GM23338 (cell line): ENCODE data around the gene SYT11. TPM values are rescaled to one million over a fixed set of nuclear protein-coding genes. Genes with fewer than 3 reads are reported as not detected.

Experiments
- ATAC-seq: fragments of 200-7000 bp; cut with Tn5 transposase; 3 replicates; pipeline ENCODE4 v1.9.1; 2020
- DNase-seq: peaks from one replicate; pipeline ENCODE4 v3.0.0-alpha.2; 2015; ENCODE audit warnings: low spot score
- H2AFZ ChIP-seq: fragments of 200-600 bp; sonication (generic); 2 replicates; pipeline ENCODE4 v1.8.0; 2016; ENCODE audit warnings: antibody characterized with exemption, mild to moderate bottlenecking, moderate library complexity
- H3F3A ChIP-seq: fragments of 200-600 bp; sonication (generic); replicated peaks from 2 replicates; pipeline ENCODE4 v1.8.0; 2017; ENCODE audit warnings: antibody characterized with exemption, mixed run types, low read depth
- H3K27ac ChIP-seq: fragments of 200-600 bp; sonication (generic); 2 replicates; pipeline ENCODE4 v1.6.1; 2016; ENCODE audit warnings: low read depth
- H3K27me3 ChIP-seq: fragments of 200-600 bp; sonication (generic); 2 replicates; pipeline ENCODE4 v1.8.0; 2016; ENCODE audit warnings: mild to moderate bottlenecking, mixed run types, moderate library complexity; ENCODE audit not compliant: insufficient read depth
- H3K36me3 ChIP-seq: fragments of 200-600 bp; sonication (generic); 2 replicates; pipeline ENCODE4 v1.8.0; 2016; ENCODE audit warnings: mild to moderate bottlenecking; ENCODE audit not compliant: insufficient read depth
- H3K4me1 ChIP-seq: fragments of 200-600 bp; sonication (generic); 2 replicates; pipeline ENCODE4 v1.8.0; 2016; ENCODE audit warnings: mild to moderate bottlenecking, moderate library complexity; ENCODE audit not compliant: insufficient read depth
- H3K4me2 ChIP-seq: fragments of 200-600 bp; sonication (generic); 2 replicates; pipeline ENCODE4 v1.7.1; 2017; ENCODE audit warnings: mixed run types
- H3K4me3 ChIP-seq: fragments of 200-600 bp; sonication (generic); 2 replicates; pipeline ENCODE4 v1.6.1; 2016; ENCODE audit warnings: mixed run types
- H3K79me2 ChIP-seq: fragments of 200-600 bp; sonication (generic); replicated peaks from 2 replicates; pipeline ENCODE4 v1.8.0; 2017; ENCODE audit warnings: mild to moderate bottlenecking; ENCODE audit not compliant: insufficient read depth
- H3K9me2 ChIP-seq: fragments of 200-600 bp; sonication (generic); 2 replicates; pipeline ENCODE4 v1.8.0; 2017; ENCODE audit not compliant: insufficient read depth
- H4K20me1 ChIP-seq: fragments of 200-600 bp; sonication (generic); replicated peaks from 2 replicates; pipeline ENCODE4 v1.8.0; 2017; ENCODE audit warnings: mild to moderate bottlenecking; ENCODE audit not compliant: insufficient read depth
- H3K27ac Mint-ChIP-seq: 2 replicates; pipeline ENCODE4 v1.8.0; 2020; ENCODE audit warnings: inconsistent platforms, mild to moderate bottlenecking, moderate library complexity, mixed read lengths
- H3K27me3 Mint-ChIP-seq: 3 replicates; pipeline ENCODE4 v1.8.0; 2022; ENCODE audit warnings: low read depth, mild to moderate bottlenecking, moderate library complexity, mixed read lengths, inconsistent platforms; ENCODE audit not compliant: insufficient read depth, poor library complexity
- H3K36me3 Mint-ChIP-seq: 3 replicates; pipeline ENCODE4 v1.8.0; 2021; ENCODE audit warnings: low read depth, mild to moderate bottlenecking, inconsistent platforms, moderate library complexity, mixed read lengths
- H3K4me1 Mint-ChIP-seq: 3 replicates; pipeline ENCODE4 v1.8.0; 2020; ENCODE audit warnings: mild to moderate bottlenecking, inconsistent platforms, mixed read lengths
- H3K4me3 Mint-ChIP-seq: 3 replicates; pipeline ENCODE4 v1.8.0; 2021; ENCODE audit warnings: moderate library complexity, mild to moderate bottlenecking, inconsistent platforms, mixed read lengths
- H3K9me3 Mint-ChIP-seq: 3 replicates; pipeline ENCODE4 v1.8.0; 2020; ENCODE audit warnings: moderate library complexity, mild to moderate bottlenecking, inconsistent platforms, mixed read lengths
- EZH2 ChIP-seq: fragments of 200-600 bp; sonication (generic); IDR thresholded peaks from one replicate; pipeline ENCODE4 v1.8.0; 2017; ENCODE audit warnings: antibody characterized with exemption, mild to moderate bottlenecking, low read depth; ENCODE audit not compliant: unreplicated experiment
- STAT1 ChIP-seq: IDR thresholded peaks from one replicate; pipeline ENCODE4 v1.6.1; 2016; ENCODE audit warnings: antibody characterized with exemption; ENCODE audit not compliant: unreplicated experiment
- polyA plus RNA-seq: library from polyadenylated mRNA; unstranded; fragments of >200 nt; fragmentation: Nextera tagmentation; extraction: Ambion mirVana; gene quantifications from 2 replicates; pipeline ENCODE4 v1.2.1, GENCODE V29; 2016
- total RNA-seq: library from RNA; depleted of rRNA; stranded (reverse); fragments of >200 nt; shearing (Covaris generic); gene quantifications from 2 replicates; pipeline ENCODE4 v1.2.3, GENCODE V29; 2014
- TF ChIP-seq, protein P1 (sequence below): fragments of 250-450 bp; sonication (Bioruptor Pico); IDR thresholded peaks from 2 replicates; pipeline ENCODE4 v1.5.0; 2020; ENCODE audit warnings: mild to moderate bottlenecking, moderate library complexity
- TF ChIP-seq, protein P2 (sequence below), 2 experiments: fragments of 200-600 bp in 1 of 2; sonication (generic) in 1 of 2; conservative IDR thresholded peaks; 2 replicates each; pipeline versions ENCODE4 v1.5.1 to v1.6.1; 2016 to 2017; ENCODE audit warnings: antibody characterized with exemption in 2 of 2, low read depth in 2 of 2, mild to moderate bottlenecking in 2 of 2, moderate library complexity in 1 of 2

SYT11 gene
- total and polyA plus RNA-seq, 2 experiments from 2014 or later = 3.9 to 15.9 TPM

DNA sequence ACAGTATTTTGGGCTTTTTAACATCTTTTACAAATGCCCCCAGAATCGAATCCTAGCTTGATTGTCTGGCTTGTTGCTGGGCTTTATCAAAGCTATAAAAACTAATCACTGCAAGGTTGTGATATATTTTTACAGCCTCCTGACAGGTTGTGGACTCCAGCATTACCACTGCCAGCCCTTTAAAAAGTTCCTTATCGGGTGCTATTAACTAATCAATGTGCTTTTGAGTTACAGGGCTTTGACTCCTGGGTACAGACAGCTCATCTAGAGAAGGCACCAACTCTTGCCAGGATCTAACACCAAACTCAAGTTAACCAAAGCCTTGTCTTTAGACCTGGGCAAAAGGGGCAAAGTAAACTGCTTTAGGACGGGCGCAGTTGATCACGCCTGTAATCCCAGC lies 19.0 kb upstream of the SYT11 start (continued):
- TF ChIP-seq, protein P1, sequence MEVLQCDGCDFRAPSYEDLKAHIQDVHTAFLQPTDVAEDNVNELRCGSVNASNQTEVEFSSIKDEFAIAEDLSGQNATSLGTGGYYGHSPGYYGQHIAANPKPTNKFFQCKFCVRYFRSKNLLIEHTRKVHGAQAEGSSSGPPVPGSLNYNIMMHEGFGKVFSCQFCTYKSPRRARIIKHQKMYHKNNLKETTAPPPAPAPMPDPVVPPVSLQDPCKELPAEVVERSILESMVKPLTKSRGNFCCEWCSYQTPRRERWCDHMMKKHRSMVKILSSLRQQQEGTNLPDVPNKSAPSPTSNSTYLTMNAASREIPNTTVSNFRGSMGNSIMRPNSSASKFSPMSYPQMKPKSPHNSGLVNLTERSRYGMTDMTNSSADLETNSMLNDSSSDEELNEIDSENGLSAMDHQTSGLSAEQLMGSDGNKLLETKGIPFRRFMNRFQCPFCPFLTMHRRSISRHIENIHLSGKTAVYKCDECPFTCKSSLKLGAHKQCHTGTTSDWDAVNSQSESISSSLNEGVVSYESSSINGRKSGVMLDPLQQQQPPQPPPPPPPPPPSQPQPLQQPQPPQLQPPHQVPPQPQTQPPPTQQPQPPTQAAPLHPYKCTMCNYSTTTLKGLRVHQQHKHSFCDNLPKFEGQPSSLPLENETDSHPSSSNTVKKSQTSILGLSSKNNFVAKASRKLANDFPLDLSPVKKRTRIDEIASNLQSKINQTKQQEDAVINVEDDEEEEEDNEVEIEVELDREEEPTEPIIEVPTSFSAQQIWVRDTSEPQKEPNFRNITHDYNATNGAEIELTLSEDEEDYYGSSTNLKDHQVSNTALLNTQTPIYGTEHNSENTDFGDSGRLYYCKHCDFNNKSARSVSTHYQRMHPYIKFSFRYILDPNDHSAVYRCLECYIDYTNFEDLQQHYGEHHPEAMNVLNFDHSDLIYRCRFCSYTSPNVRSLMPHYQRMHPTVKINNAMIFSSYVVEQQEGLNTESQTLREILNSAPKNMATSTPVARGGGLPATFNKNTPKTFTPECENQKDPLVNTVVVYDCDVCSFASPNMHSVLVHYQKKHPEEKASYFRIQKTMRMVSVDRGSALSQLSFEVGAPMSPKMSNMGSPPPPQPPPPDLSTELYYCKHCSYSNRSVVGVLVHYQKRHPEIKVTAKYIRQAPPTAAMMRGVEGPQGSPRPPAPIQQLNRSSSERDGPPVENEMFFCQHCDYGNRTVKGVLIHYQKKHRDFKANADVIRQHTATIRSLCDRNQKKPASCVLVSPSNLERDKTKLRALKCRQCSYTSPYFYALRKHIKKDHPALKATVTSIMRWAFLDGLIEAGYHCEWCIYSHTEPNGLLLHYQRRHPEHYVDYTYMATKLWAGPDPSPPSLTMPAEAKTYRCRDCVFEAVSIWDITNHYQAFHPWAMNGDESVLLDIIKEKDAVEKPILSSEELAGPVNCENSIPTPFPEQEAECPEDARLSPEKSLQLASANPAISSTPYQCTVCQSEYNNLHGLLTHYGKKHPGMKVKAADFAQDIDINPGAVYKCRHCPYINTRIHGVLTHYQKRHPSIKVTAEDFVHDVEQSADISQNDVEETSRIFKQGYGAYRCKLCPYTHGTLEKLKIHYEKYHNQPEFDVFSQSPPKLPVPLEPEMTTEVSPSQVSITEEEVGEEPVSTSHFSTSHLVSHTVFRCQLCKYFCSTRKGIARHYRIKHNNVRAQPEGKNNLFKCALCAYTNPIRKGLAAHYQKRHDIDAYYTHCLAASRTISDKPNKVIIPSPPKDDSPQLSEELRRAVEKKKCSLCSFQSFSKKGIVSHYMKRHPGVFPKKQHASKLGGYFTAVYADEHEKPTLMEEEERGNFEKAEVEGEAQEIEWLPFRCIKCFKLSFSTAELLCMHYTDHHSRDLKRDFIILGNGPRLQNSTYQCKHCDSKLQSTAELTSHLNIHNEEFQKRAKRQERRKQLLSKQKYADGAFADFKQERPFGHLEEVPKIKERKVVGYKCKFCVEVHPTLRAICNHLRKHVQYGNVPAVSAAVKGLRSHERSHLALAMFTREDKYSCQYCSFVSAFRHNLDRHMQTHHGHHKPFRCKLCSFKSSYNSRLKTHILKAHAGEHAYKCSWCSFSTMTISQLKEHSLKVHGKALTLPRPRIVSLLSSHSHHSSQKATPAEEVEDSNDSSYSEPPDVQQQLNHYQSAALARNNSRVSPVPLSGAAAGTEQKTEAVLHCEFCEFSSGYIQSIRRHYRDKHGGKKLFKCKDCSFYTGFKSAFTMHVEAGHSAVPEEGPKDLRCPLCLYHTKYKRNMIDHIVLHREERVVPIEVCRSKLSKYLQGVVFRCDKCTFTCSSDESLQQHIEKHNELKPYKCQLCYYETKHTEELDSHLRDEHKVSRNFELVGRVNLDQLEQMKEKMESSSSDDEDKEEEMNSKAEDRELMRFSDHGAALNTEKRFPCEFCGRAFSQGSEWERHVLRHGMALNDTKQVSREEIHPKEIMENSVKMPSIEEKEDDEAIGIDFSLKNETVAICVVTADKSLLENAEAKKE (CRISPR knock-in tag) = no peak
- no peak for TF ChIP-seq EZH2
- TF ChIP-seq STAT1 = no peak

- DNase-seq (no peak), ATAC-seq (no peak)
- TF ChIP-seq, protein P2, sequence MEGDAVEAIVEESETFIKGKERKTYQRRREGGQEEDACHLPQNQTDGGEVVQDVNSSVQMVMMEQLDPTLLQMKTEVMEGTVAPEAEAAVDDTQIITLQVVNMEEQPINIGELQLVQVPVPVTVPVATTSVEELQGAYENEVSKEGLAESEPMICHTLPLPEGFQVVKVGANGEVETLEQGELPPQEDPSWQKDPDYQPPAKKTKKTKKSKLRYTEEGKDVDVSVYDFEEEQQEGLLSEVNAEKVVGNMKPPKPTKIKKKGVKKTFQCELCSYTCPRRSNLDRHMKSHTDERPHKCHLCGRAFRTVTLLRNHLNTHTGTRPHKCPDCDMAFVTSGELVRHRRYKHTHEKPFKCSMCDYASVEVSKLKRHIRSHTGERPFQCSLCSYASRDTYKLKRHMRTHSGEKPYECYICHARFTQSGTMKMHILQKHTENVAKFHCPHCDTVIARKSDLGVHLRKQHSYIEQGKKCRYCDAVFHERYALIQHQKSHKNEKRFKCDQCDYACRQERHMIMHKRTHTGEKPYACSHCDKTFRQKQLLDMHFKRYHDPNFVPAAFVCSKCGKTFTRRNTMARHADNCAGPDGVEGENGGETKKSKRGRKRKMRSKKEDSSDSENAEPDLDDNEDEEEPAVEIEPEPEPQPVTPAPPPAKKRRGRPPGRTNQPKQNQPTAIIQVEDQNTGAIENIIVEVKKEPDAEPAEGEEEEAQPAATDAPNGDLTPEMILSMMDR (conservative IDR thresholded peaks at IDR 0.05; ENCODE audit: low read depth in 2 of 2) = no peak
- H3K27me3 ChIP-seq = no peaks in the 10 kb centered on the region
- H3K36me3 ChIP-seq = peaks cover 7% of the 10 kb centered on the region
- Mint-ChIP-seq H3K9me3 (no peaks in the 10 kb centered on the region), H3K27me3 (no peaks in the 10 kb centered on the region), H3K27ac (no peak overlapping the region), H3K4me1 (peaks cover 6% of the 10 kb centered on the region), H3K36me3 (peaks cover 48% of the 10 kb centered on the region), H3K4me3 (no peak overlapping the region)
- H3F3A ChIP-seq = no peaks in the 10 kb centered on the region
- no peaks in the 10 kb centered on the region for H3K4me1 ChIP-seq
- H3K27ac ChIP-seq = peak overlapping the region; percentile 59; the same call in 1 of the 2 replicates
- peaks cover 100% of the 10 kb centered on the region for H3K79me2 ChIP-seq
- no peak overlapping the region for H3K4me2 ChIP-seq
- peaks cover 27% of the 10 kb centered on the region for H4K20me1 ChIP-seq
- H3K4me3 ChIP-seq = no peak overlapping the region
- H3K9me2 ChIP-seq = no peaks in the 10 kb centered on the region
- H2AFZ ChIP-seq = no peak overlapping the region
These were observed 14.4 kb upstream of the SYT11 start for GRCh38 chr1:155844860-155845421.
